HCT116 (cell line): ENCODE results near the gene PLCB3. TPM values are rescaled to one million over a fixed set of nuclear protein-coding genes. Genes with fewer than 3 reads are reported as not detected.
A peak's percentile ranks its signal among the peaks of the same experiment; 100 is the strongest.

Source experiments
- ATAC-seq: fragments of 200-7000 bp; cut with Tn5 transposase; 2 replicates; pipeline ENCODE4 v1.9.1; 2020; ENCODE audit warnings: mild to moderate bottlenecking, moderate library complexity
- BruUV-seq: library from RNA; stranded (reverse); fragments of 400-500 nt; replicated peaks from 2 replicates; lab custom pipeline; 2021; lab: Mats Ljungman, UMichigan
- CTCF ChIA-PET: fragments of 300-600 bp; sonication (Branson Sonifier 250); formaldehyde crosslinking; loops from one replicate; lab custom pipeline; 2021; ENCODE audit warnings: antibody characterized with exemption; lab: Charles Lee
- POLR2A ChIA-PET: fragments of 300-600, 350-600 bp; sonication (Branson Sonifier 250); formaldehyde crosslinking; loops from one replicate; lab custom pipeline; 2021; ENCODE audit warnings: antibody characterized with exemption; lab: Charles Lee
- RAD21 ChIA-PET, 2 experiments: fragments of 300-600 bp; sonication (Branson Sonifier 250); formaldehyde crosslinking; loops; one replicate each; lab custom pipeline; 2023; ENCODE audit warnings: low total read pairs in 2 of 2; ENCODE audit not compliant: uncharacterized antibody in 2 of 2, unreplicated experiment in 2 of 2, low non-redundant PET in 1 of 2; lab: Charles Lee
- DNase-seq: peaks from one replicate; pipeline ENCODE4 v3.0.0-alpha.2; 2010; ENCODE audit warnings: low read depth, low spot score
- H2AFZ ChIP-seq: fragments of 200-600 bp; shearing (Covaris generic), sonication (generic); 2 replicates; pipeline ENCODE4 v1.6.1; 2017; ENCODE audit warnings: low read depth, mixed run types, mixed read lengths, antibody characterized with exemption, low read length; ENCODE audit not compliant: poor library complexity, severe bottlenecking
- H3K27ac ChIP-seq: 2 replicates; pipeline ENCODE4 v1.5.1; 2012; ENCODE audit warnings: low read depth, low read length
- H3K27me3 ChIP-seq: fragments of 200-600 bp; sonication (generic); 2 replicates; pipeline ENCODE4 v1.6.1; 2016; ENCODE audit warnings: mixed run types, low read length, mixed read lengths; ENCODE audit not compliant: insufficient read depth
- H3K36me3 ChIP-seq, 2 experiments: fragments of 200-500 bp in 1 of 2; fragments of 200-600 bp in 1 of 2; sonication (Bioruptor generic) in 1 of 2; sonication (generic) in 1 of 2; 2 replicates each; pipeline versions ENCODE4 v1.5.1 to v1.6.1; 2014 to 2016; ENCODE audit warnings: low read length in 2 of 2, inconsistent platforms in 1 of 2, mixed read lengths in 1 of 2, mixed run types in 1 of 2; ENCODE audit not compliant: insufficient read depth in 2 of 2, control insufficient read depth in 1 of 2
- H3K4me1 ChIP-seq, 2 experiments: fragments of 200-600 bp in 1 of 2; sonication (generic) in 1 of 2; 2 replicates each; pipeline versions ENCODE4 v1.5.1 to v1.6.1; 2012 to 2017; ENCODE audit warnings: low read length in 2 of 2, inconsistent platforms in 1 of 2, mild to moderate bottlenecking in 1 of 2, mixed read lengths in 1 of 2, mixed run types in 1 of 2, moderate library complexity in 1 of 2; ENCODE audit not compliant: insufficient read depth in 2 of 2, control insufficient read depth in 1 of 2
- H3K4me2 ChIP-seq: fragments of 200-600 bp; sonication (generic); 2 replicates; pipeline ENCODE4 v1.6.1; 2017; ENCODE audit warnings: mixed run types, low read length, mixed read lengths
- H3K4me3 ChIP-seq, 2 experiments: fragments of 200-600 bp in 1 of 2; sonication (generic) in 1 of 2; replicated peaks in 1 of 2; 2 replicates each; pipeline ENCODE4 v1.5.1; 2011 to 2016; ENCODE audit warnings: low read length in 2 of 2, control low read depth in 1 of 2, low read depth in 1 of 2, mild to moderate bottlenecking in 1 of 2, mixed read lengths in 1 of 2, mixed run types in 1 of 2
- H3K79me2 ChIP-seq: fragments of 200-600 bp; sonication (generic); 2 replicates; pipeline ENCODE4 v1.6.1; 2017; ENCODE audit warnings: mild to moderate bottlenecking, mixed run types, low read length, moderate library complexity, mixed read lengths; ENCODE audit not compliant: insufficient read depth
- H3K9ac ChIP-seq: fragments of 200-600 bp; sonication (generic); 2 replicates; pipeline ENCODE4 v1.6.1; 2016; ENCODE audit warnings: low read length, mixed read lengths
- H3K9me2 ChIP-seq: fragments of 200-600 bp; sonication (generic), shearing (Covaris generic); 2 replicates; pipeline ENCODE4 v1.6.1; 2017; ENCODE audit warnings: mixed run types, mild to moderate bottlenecking, moderate library complexity; ENCODE audit not compliant: insufficient read depth
- H3K9me3 ChIP-seq, 2 experiments: fragments of 200-500 bp in 1 of 2; fragments of 200-600 bp in 1 of 2; sonication (Bioruptor generic) in 1 of 2; sonication (generic) in 1 of 2; 2 replicates each; pipeline ENCODE4 v1.6.1; 2014 to 2017; ENCODE audit warnings: low read length in 2 of 2, mixed read lengths in 2 of 2, inconsistent platforms in 1 of 2, low read depth in 1 of 2, mild to moderate bottlenecking in 1 of 2, mixed run types in 1 of 2, moderate library complexity in 1 of 2; ENCODE audit not compliant: control insufficient read depth in 1 of 2, insufficient read depth in 1 of 2
- H4K20me1 ChIP-seq: fragments of 200-600 bp; sonication (generic), shearing (Covaris generic); 2 replicates; pipeline ENCODE4 v1.6.1; 2017; ENCODE audit warnings: mixed run types, mild to moderate bottlenecking, moderate library complexity; ENCODE audit not compliant: insufficient read depth
- CBX3 ChIP-seq: IDR thresholded peaks from 2 replicates; pipeline ENCODE4 v1.6.1; 2012; ENCODE audit warnings: low read depth
- CEBPB ChIP-seq: IDR thresholded peaks from 2 replicates; pipeline ENCODE4 v1.6.1; 2012; ENCODE audit warnings: low read depth
- FOSL1 ChIP-seq: IDR thresholded peaks from 2 replicates; pipeline ENCODE4 v1.6.1; 2012; ENCODE audit warnings: low read depth
- REST ChIP-seq: IDR thresholded peaks from 2 replicates; pipeline ENCODE4 v1.6.1; 2012; ENCODE audit warnings: low read depth
- TCF7L2 ChIP-seq: IDR thresholded peaks from 2 replicates; pipeline ENCODE4 v1.7.0; 2011; ENCODE audit warnings: borderline replicate concordance, inconsistent platforms; ENCODE audit not compliant: insufficient read depth, insufficient read length; ENCODE audit errors: extremely low read depth
- intact Hi-C: fragments of 100-400 bp; cut with micrococcal nuclease; formaldehyde crosslinking; loops from 2 replicates; pipeline ENCODE4 v1.10.0; 2022
- total RNA-seq: library from RNA; stranded (reverse); gene quantifications from one replicate; pipeline ENCODE4 v1.2.1, GENCODE V29; 2021; ENCODE audit not compliant: unreplicated experiment
- TF ChIP-seq, protein P1 (sequence below), 3 experiments: fragments of 200-600 bp in 1 of 3; sonication (generic) in 1 of 3; IDR thresholded peaks in 2 of 3; conservative IDR thresholded peaks in 1 of 3; 2 replicates each; pipeline ENCODE4 v1.5.1; 2012 to 2017; ENCODE audit warnings: low read depth in 2 of 3, low read length in 2 of 3, antibody characterized with exemption in 1 of 3, borderline replicate concordance in 1 of 3, control low read depth in 1 of 3, mild to moderate bottlenecking in 1 of 3, mixed read lengths in 1 of 3, mixed run types in 1 of 3, moderate library complexity in 1 of 3; ENCODE audit not compliant: insufficient read depth in 1 of 3

The PLCB3 gene
- total RNA-seq, 1 experiment from 2014 or later: 106 TPM

- Histone ChIP-seq H3K27ac (no peak overlapping the region; the same call in 1 of the 2 replicates), H3K36me3 (no peaks in the 10 kb centered on the region; a peak in 1 of 4 replicates), H3K4me3 (no peak overlapping the region)
- CTCF ChIA-PET: interaction anchor here (1.2 to 4.3 kb wide), 3 partner anchors 14 to 82 kb away, joined by 4 to 22 read pairs (median 4); partner anchors contain the start of gene ESRRA
- TF ChIP-seq CEBPB (no peak), TCF7L2 (no peak), FOSL1 (no peak), REST (no peak), CBX3 (no peak)
- TF ChIP-seq, protein P1, sequence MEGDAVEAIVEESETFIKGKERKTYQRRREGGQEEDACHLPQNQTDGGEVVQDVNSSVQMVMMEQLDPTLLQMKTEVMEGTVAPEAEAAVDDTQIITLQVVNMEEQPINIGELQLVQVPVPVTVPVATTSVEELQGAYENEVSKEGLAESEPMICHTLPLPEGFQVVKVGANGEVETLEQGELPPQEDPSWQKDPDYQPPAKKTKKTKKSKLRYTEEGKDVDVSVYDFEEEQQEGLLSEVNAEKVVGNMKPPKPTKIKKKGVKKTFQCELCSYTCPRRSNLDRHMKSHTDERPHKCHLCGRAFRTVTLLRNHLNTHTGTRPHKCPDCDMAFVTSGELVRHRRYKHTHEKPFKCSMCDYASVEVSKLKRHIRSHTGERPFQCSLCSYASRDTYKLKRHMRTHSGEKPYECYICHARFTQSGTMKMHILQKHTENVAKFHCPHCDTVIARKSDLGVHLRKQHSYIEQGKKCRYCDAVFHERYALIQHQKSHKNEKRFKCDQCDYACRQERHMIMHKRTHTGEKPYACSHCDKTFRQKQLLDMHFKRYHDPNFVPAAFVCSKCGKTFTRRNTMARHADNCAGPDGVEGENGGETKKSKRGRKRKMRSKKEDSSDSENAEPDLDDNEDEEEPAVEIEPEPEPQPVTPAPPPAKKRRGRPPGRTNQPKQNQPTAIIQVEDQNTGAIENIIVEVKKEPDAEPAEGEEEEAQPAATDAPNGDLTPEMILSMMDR (IDR thresholded peaks at IDR 0.05 in 2 of 3, conservative IDR thresholded peaks at IDR 0.05 in 1 of 3; ENCODE audit: borderline replicate concordance in 1 of 3, insufficient read depth in 1 of 3, low read depth in 2 of 3, low read length in 2 of 3): no peak
- TF ChIP-seq, all 23 proteins: peak for 0
- Histone ChIP-seq H3K9ac (no peak overlapping the region), H3K9me2 (no peaks in the 10 kb centered on the region), H3K4me2 (peak overlapping the region; percentile 96), H3K79me2 (no peaks in the 10 kb centered on the region), H3K4me1 (peaks cover 14 to 27% of the 10 kb centered on the region in 2 experiments), H2AFZ (no peak overlapping the region), H3K27me3 (no peaks in the 10 kb centered on the region), H4K20me1 (no peaks in the 10 kb centered on the region), H3K9me3 (no peaks in the 10 kb centered on the region)
- ChIA-PET POLR2A (no interaction called here), RAD21 (no interaction called here)
- intact Hi-C loops: no loop called here
- DNase-seq: no peak
- BruUV-seq: no TSS peak
- ATAC-seq: no peak
Measured at GRCh38 chr11:64286801-64287159, 35.5 kb downstream of the PLCB3 start.
